K562 (cell line): ENCODE results near the gene FKBP1B. TPM values are rescaled to one million over a fixed set of nuclear protein-coding genes. Genes with fewer than 3 reads are reported as not detected.

Experiments
- EP400 ChIP-seq: fragments of 450-650 bp; IDR thresholded peaks from 2 replicates; pipeline ENCODE4 v1.6.1; 2017; ENCODE audit warnings: antibody characterized with exemption, mild to moderate bottlenecking, moderate library complexity
- ERF ChIP-seq: fragments of 450-650 bp; formaldehyde crosslinking; IDR thresholded peaks from 2 replicates; pipeline ENCODE4 v1.4.0; 2020; ENCODE audit warnings: mild to moderate bottlenecking, mixed read lengths
- FOSL1 ChIP-seq: fragments of 200-800 bp; sonication (Bioruptor generic); conservative IDR thresholded peaks from 2 replicates; pipeline ENCODE4 v1.6.1; 2016; ENCODE audit warnings: missing genetic modification characterization, missing compliant biosample characterization
- HLTF ChIP-seq: fragments of 450-650 bp; IDR thresholded peaks from 2 replicates; pipeline ENCODE4 v1.6.1; 2016
- HOXB6 ChIP-seq: fragments of 250-450 bp; sonication (Bioruptor Pico); IDR thresholded peaks from 2 replicates; pipeline ENCODE4 v1.5.1; 2022; ENCODE audit warnings: mild to moderate bottlenecking, borderline replicate concordance
- MAZ ChIP-seq, 2 experiments: fragments of 450-650 bp in 1 of 2; sonication (generic) in 1 of 2; formaldehyde crosslinking; IDR thresholded peaks in 1 of 2; conservative IDR thresholded peaks in 1 of 2; 2 replicates each; pipeline versions ENCODE4 v1.4.0 to v1.5.0; 2020; ENCODE audit warnings: mild to moderate bottlenecking in 1 of 2, missing genetic modification reagents in 1 of 2
- MYBL2 ChIP-seq, 2 experiments: fragments of 450-650 bp in 1 of 2; sonication (generic) in 1 of 2; formaldehyde crosslinking in 1 of 2; IDR thresholded peaks; 2 replicates each; pipeline versions ENCODE4 v1.6.1 to v1.8.1; 2017 to 2022; ENCODE audit warnings: borderline replicate concordance in 1 of 2, inconsistent platforms in 1 of 2, low read depth in 1 of 2, mild to moderate bottlenecking in 1 of 2, missing genetic modification reagents in 1 of 2, moderate library complexity in 1 of 2
- POU5F1 ChIP-seq: fragments of 150-350 bp; IDR thresholded peaks from 2 replicates; pipeline ENCODE4 v1.6.1; 2014; ENCODE audit warnings: borderline replicate concordance, low read length, low read depth, mild to moderate bottlenecking; ENCODE audit not compliant: partially characterized antibody
- TCFL5 ChIP-seq: fragments of 250-450 bp; sonication (Bioruptor Pico); conservative IDR thresholded peaks from 2 replicates; pipeline ENCODE4 v1.6.1; 2021; ENCODE audit warnings: mild to moderate bottlenecking, moderate library complexity, matching md5 sums
- ZNF274 ChIP-seq: IDR thresholded peaks from 2 replicates; pipeline ENCODE4 v1.6.1; 2011; ENCODE audit warnings: low read depth, mild to moderate bottlenecking, low read length, moderate library complexity, borderline replicate concordance
- polyA plus RNA-seq, 8 experiments: library from polyadenylated mRNA; depleted of rRNA in 4 of 8; stranded (reverse) in 5 of 8; unstranded in 3 of 8; fragments of >200 nt; fragmentation: Nextera tagmentation in 2 of 8; fragmentation: Illumina TruSeq in 1 of 8; extraction: Ambion mirVana in 2 of 8; extraction: Trizol in 1 of 8; gene quantifications; 2 replicates each; pipeline versions ENCODE4 v1.2.1 to v1.2.3, GENCODE V29; 2011 to 2014; ENCODE audit warnings: inconsistent platforms in 1 of 8, missing spikeins in 1 of 8
- total RNA-seq, 7 experiments: library from RNA; depleted of rRNA in 6 of 7; stranded (reverse); fragments of >200 nt in 6 of 7; fragmentation: Illumina TruSeq in 2 of 7; extraction: Trizol in 2 of 7; gene quantifications; 2 replicates each; pipeline versions ENCODE4 v1.2.1 to v1.2.3, GENCODE V29; 2011 to 2021; ENCODE audit warnings: low replicate concordance in 1 of 7
- TF ChIP-seq, protein P1 (sequence below): IDR thresholded peaks from 2 replicates; pipeline ENCODE4 v1.6.1; 2014; ENCODE audit warnings: antibody characterized with exemption
- TF ChIP-seq, protein P2 (sequence below): fragments of 200-400 bp; formaldehyde crosslinking; IDR thresholded peaks from 2 replicates; pipeline ENCODE4 v1.6.1; 2017; ENCODE audit warnings: mild to moderate bottlenecking, low read depth, low read length, moderate library complexity
- TF ChIP-seq, protein P3 (sequence below): fragments of 450-650 bp; IDR thresholded peaks from 2 replicates; pipeline ENCODE4 v1.6.1; 2016
- TF ChIP-seq, protein P4 (sequence below): sonication (generic); formaldehyde crosslinking; IDR thresholded peaks from 2 replicates; pipeline ENCODE4 v1.8.0; 2022; ENCODE audit warnings: missing genetic modification reagents, mild to moderate bottlenecking, borderline replicate concordance
- TF ChIP-seq, protein P5 (sequence below): fragments of 250-450 bp; sonication (Bioruptor Pico); IDR thresholded peaks from 2 replicates; pipeline ENCODE4 v1.6.1; 2021; ENCODE audit warnings: mild to moderate bottlenecking
- TF ChIP-seq, protein P6 (sequence below), 2 experiments: IDR thresholded peaks; 2 replicates each; pipeline ENCODE4 v1.6.1; 2011; ENCODE audit warnings: borderline replicate concordance in 1 of 2, control low read depth in 1 of 2, low read depth in 1 of 2, low read length in 1 of 2, mild to moderate bottlenecking in 1 of 2, mixed read lengths in 1 of 2, moderate library complexity in 1 of 2; ENCODE audit not compliant: insufficient read depth in 1 of 2, insufficient read length in 1 of 2, poor library complexity in 1 of 2, severe bottlenecking in 1 of 2; ENCODE audit errors: extremely low read depth in 1 of 2

FKBP1B gene
- total and polyA plus RNA-seq, 9 of the 15 experiments (the other 6 are each of a cell fraction or from before 2014, with no cell fraction given), result 0.58 to 9.4 (median 1.6) TPM

DNA sequence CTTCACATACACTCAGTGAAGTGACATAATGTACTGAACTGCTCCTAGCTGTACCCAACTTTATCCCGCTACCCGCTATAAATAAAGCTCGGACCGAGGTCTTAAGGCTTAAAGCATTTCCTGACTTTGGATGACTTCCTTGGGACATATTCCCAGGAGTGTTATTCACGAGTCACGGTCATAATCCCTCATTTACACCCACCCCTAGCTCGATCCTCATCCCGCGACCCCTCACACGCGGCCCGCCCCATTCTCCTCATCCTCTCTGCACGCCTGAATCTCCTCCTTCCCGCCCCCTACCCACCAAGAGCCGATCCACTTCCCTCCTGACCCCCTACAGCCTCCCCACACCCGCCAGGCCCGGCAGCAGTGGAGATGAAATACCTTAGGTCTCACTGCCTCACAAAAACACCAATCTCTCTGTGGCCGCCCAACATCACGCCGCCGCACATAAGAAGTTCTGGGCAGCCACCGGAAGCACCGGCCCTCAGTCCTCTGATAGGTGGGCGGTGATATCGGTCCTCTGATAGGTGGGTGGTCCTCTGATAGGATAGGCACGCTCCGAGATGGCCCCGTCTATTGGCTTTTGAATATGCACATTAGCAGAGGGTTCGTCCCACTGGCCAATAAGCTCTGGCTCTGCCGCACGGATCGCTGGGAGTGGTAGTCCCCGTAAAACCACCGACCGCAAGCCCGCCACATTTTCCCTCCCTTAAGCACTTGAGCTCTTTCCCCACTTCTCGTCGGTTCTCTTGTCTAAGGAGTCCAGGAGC lies 2.4 kb upstream of the FKBP1B start, which contains the start of gene WDCP (continued):
- TF ChIP-seq, protein P1, sequence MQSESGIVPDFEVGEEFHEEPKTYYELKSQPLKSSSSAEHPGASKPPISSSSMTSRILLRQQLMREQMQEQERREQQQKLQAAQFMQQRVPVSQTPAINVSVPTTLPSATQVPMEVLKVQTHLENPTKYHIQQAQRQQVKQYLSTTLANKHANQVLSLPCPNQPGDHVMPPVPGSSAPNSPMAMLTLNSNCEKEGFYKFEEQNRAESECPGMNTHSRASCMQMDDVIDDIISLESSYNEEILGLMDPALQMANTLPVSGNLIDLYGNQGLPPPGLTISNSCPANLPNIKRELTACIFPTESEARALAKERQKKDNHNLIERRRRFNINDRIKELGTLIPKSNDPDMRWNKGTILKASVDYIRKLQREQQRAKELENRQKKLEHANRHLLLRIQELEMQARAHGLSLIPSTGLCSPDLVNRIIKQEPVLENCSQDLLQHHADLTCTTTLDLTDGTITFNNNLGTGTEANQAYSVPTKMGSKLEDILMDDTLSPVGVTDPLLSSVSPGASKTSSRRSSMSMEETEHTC, result no peak
- TF ChIP-seq MAZ (CRISPR knock-in tag; conservative IDR thresholded peaks at IDR 0.05 in 1 of 2, IDR thresholded peaks at IDR 0.05 in 1 of 2) (0 out of 4 replicates have a peak, but pooled peaks of 1 of the 2 experiments have one; percentile 14), HOXB6 (CRISPR knock-in tag) (no peak), ZNF274 (no peak), FOSL1 (tag) (no peak), MYBL2 (IDR thresholded peaks at IDR 0.05; ENCODE audit: low read depth) (no peak), MYBL2 (CRISPR knock-in tag; IDR thresholded peaks at IDR 0.05; ENCODE audit: borderline replicate concordance) (no peak), TCFL5 (CRISPR knock-in tag) (no peak), EP400 (peak; percentile 69; the same call in 1 of the 2 replicates), HLTF (peak; percentile 77), ERF (no peak), POU5F1 (no peak)
- TF ChIP-seq, protein P2, sequence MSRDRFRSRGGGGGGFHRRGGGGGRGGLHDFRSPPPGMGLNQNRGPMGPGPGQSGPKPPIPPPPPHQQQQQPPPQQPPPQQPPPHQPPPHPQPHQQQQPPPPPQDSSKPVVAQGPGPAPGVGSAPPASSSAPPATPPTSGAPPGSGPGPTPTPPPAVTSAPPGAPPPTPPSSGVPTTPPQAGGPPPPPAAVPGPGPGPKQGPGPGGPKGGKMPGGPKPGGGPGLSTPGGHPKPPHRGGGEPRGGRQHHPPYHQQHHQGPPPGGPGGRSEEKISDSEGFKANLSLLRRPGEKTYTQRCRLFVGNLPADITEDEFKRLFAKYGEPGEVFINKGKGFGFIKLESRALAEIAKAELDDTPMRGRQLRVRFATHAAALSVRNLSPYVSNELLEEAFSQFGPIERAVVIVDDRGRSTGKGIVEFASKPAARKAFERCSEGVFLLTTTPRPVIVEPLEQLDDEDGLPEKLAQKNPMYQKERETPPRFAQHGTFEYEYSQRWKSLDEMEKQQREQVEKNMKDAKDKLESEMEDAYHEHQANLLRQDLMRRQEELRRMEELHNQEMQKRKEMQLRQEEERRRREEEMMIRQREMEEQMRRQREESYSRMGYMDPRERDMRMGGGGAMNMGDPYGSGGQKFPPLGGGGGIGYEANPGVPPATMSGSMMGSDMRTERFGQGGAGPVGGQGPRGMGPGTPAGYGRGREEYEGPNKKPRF, result no peak
- TF ChIP-seq, protein P3, sequence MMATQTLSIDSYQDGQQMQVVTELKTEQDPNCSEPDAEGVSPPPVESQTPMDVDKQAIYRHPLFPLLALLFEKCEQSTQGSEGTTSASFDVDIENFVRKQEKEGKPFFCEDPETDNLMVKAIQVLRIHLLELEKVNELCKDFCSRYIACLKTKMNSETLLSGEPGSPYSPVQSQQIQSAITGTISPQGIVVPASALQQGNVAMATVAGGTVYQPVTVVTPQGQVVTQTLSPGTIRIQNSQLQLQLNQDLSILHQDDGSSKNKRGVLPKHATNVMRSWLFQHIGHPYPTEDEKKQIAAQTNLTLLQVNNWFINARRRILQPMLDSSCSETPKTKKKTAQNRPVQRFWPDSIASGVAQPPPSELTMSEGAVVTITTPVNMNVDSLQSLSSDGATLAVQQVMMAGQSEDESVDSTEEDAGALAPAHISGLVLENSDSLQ, result peak; percentile 96
- TF ChIP-seq, protein P4, sequence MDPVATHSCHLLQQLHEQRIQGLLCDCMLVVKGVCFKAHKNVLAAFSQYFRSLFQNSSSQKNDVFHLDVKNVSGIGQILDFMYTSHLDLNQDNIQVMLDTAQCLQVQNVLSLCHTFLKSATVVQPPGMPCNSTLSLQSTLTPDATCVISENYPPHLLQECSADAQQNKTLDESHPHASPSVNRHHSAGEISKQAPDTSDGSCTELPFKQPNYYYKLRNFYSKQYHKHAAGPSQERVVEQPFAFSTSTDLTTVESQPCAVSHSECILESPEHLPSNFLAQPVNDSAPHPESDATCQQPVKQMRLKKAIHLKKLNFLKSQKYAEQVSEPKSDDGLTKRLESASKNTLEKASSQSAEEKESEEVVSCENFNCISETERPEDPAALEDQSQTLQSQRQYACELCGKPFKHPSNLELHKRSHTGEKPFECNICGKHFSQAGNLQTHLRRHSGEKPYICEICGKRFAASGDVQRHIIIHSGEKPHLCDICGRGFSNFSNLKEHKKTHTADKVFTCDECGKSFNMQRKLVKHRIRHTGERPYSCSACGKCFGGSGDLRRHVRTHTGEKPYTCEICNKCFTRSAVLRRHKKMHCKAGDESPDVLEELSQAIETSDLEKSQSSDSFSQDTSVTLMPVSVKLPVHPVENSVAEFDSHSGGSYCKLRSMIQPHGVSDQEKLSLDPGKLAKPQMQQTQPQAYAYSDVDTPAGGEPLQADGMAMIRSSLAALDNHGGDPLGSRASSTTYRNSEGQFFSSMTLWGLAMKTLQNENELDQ (CRISPR knock-in tag), result peak; percentile 31; the same call in 1 of the 2 replicates
- TF ChIP-seq, protein P5, sequence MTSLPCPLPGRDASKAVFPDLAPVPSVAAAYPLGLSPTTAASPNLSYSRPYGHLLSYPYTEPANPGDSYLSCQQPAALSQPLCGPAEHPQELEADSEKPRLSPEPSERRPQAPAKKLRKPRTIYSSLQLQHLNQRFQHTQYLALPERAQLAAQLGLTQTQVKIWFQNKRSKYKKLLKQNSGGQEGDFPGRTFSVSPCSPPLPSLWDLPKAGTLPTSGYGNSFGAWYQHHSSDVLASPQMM, result no peak
- TF ChIP-seq, protein P6, sequence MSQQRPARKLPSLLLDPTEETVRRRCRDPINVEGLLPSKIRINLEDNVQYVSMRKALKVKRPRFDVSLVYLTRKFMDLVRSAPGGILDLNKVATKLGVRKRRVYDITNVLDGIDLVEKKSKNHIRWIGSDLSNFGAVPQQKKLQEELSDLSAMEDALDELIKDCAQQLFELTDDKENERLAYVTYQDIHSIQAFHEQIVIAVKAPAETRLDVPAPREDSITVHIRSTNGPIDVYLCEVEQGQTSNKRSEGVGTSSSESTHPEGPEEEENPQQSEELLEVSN (IDR thresholded peaks at IDR 0.05; ENCODE audit: borderline replicate concordance in 1 of 2, extremely low read depth in 1 of 2, insufficient read depth in 1 of 2, insufficient read length in 1 of 2, low read depth in 1 of 2, low read length in 1 of 2, poor library complexity in 1 of 2, severe bottlenecking in 1 of 2), result peak; percentile 64 to 77
